ENCODE measurements around the gene P2RX4.

DNA sequence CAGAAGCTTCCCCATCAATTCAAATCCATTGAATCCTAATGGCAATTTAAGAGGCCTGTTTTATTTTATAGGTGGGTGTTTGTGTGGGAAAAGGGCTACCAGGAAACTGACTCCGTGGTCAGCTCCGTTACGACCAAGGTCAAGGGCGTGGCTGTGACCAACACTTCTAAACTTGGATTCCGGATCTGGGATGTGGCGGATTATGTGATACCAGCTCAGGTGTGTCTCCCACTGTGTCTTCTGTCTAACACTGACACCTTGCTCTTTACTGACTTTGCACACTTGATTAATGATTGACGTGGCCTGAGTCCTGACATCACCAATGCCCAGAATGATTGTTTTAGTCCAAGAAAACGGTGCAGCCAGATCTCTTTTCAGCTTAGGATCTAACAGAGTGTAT, 7.1 kb downstream of the P2RX4 start:
- TF ChIP-seq, protein P1, sequence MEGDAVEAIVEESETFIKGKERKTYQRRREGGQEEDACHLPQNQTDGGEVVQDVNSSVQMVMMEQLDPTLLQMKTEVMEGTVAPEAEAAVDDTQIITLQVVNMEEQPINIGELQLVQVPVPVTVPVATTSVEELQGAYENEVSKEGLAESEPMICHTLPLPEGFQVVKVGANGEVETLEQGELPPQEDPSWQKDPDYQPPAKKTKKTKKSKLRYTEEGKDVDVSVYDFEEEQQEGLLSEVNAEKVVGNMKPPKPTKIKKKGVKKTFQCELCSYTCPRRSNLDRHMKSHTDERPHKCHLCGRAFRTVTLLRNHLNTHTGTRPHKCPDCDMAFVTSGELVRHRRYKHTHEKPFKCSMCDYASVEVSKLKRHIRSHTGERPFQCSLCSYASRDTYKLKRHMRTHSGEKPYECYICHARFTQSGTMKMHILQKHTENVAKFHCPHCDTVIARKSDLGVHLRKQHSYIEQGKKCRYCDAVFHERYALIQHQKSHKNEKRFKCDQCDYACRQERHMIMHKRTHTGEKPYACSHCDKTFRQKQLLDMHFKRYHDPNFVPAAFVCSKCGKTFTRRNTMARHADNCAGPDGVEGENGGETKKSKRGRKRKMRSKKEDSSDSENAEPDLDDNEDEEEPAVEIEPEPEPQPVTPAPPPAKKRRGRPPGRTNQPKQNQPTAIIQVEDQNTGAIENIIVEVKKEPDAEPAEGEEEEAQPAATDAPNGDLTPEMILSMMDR (IDR thresholded peaks at IDR 0.05): no peak
- TF ChIP-seq POLR2A (IDR thresholded peaks at IDR 0.05): no peak

All from tibial nerve (tissue), 3 donors.